Brain microvascular endothelial cell (primary cell): Measurements from ENCODE around the gene SNED1.

ENCODE experiments used
- DNase-seq: peaks from one replicate; pipeline ENCODE4 v3.0.0-alpha.2; 2020
- H3K27ac ChIP-seq: fragments of 250-450 bp; sonication (Bioruptor Pico); 2 replicates; pipeline ENCODE4 v1.5.1; 2020; ENCODE audit warnings: mild to moderate bottlenecking, moderate library complexity
- H3K27me3 ChIP-seq: fragments of 250-450 bp; sonication (Bioruptor Pico); replicated peaks from 2 replicates; pipeline ENCODE4 v1.5.1; 2020; ENCODE audit warnings: mild to moderate bottlenecking
- H3K36me3 ChIP-seq: fragments of 250-450 bp; sonication (Bioruptor Pico); replicated peaks from 2 replicates; pipeline ENCODE4 v1.5.1; 2020; ENCODE audit warnings: mild to moderate bottlenecking
- H3K4me3 ChIP-seq: 2 replicates; pipeline ENCODE4 v1.5.1; 2011; ENCODE audit warnings: low read depth, mild to moderate bottlenecking, control low read depth, low read length, moderate library complexity
- in situ Hi-C: cut with HindIII; loops from 2 replicates; pipeline ENCODE4 v1.10.0; 2017; ENCODE audit warnings: low sequenced_read_pairs, low pct_ligation_motif_present
- TF ChIP-seq, protein P1 (sequence below): IDR thresholded peaks from 2 replicates; pipeline ENCODE4 v1.5.1; 2011; ENCODE audit warnings: low read depth, mild to moderate bottlenecking, moderate library complexity, low read length, control low read depth, inconsistent platforms; ENCODE audit errors: missing control alignments

The SNED1 gene

GRCh38 chr2:240966457-240966905 lies 31.9 kb upstream of the SNED1 start:
- DNase-seq, result no peak
- TF ChIP-seq, protein P1, sequence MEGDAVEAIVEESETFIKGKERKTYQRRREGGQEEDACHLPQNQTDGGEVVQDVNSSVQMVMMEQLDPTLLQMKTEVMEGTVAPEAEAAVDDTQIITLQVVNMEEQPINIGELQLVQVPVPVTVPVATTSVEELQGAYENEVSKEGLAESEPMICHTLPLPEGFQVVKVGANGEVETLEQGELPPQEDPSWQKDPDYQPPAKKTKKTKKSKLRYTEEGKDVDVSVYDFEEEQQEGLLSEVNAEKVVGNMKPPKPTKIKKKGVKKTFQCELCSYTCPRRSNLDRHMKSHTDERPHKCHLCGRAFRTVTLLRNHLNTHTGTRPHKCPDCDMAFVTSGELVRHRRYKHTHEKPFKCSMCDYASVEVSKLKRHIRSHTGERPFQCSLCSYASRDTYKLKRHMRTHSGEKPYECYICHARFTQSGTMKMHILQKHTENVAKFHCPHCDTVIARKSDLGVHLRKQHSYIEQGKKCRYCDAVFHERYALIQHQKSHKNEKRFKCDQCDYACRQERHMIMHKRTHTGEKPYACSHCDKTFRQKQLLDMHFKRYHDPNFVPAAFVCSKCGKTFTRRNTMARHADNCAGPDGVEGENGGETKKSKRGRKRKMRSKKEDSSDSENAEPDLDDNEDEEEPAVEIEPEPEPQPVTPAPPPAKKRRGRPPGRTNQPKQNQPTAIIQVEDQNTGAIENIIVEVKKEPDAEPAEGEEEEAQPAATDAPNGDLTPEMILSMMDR, result no peak
- in situ Hi-C loops, result no loop called here
- H3K27me3 ChIP-seq, result no peaks in the 10 kb centered on the region
- no peaks in the 10 kb centered on the region for H3K36me3 ChIP-seq
- H3K27ac ChIP-seq, result no peak overlapping the region
- no peak overlapping the region for H3K4me3 ChIP-seq

DNA sequence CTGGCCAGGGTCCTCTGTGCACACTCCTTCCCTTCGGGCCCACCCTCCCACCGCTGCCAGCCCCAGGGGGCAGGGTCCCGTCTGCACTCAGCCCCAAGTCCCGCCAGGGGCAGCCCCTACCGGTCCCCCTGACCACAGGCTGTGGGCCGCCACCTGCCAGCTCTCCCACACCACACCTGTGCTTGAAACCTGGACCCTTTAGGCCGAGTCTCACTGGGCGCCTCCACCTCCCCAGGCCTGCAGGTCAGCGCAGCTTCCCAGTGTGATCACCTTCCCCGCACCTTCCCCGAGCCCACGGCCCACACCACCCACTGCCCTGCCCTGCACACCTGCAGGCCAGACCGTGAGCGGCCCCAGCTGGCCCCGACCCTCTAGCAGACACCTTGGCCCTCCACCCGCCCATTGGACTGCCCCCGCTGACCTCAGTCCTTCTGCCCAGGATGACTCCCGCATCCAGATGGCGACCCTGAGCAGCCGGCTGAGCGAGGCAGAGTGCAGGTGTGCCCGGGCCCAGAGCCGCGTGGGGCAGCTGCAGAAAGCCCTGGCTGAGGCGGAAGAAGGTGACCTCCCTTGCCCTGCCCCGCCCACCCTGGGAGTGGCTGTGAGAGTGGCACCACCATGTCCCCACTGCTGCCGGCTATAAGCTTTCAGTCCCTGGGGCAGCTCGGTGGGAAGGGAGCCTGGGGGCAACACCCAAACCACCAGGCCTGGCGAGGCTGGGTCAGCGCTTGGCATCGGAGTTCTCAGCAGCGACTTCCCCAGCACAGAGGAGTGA lies 31.3 kb upstream of the SNED1 start:
- TF ChIP-seq, protein P1, result no peak
- H3K27me3 ChIP-seq, result no peaks in the 10 kb centered on the region
- in situ Hi-C loops, result no loop called here
- no peak for DNase-seq
- no peak overlapping the region for H3K4me3 ChIP-seq
- H3K27ac ChIP-seq, result no peak overlapping the region
- no peaks in the 10 kb centered on the region for H3K36me3 ChIP-seq

GRCh38 chr2:240967681-240968621 lies 30.5 kb upstream of the SNED1 start:
- Histone ChIP-seq H3K27me3 (peaks cover 5% of the 10 kb centered on the region), H3K27ac (no peak overlapping the region), H3K36me3 (no peaks in the 10 kb centered on the region), H3K4me3 (no peak overlapping the region)
- TF ChIP-seq, protein P1, result no peak
- in situ Hi-C loops, result no loop called here
- no peak for DNase-seq

- DNase-seq, result no peak
- H3K36me3 ChIP-seq, result no peaks in the 10 kb centered on the region
- H3K4me3 ChIP-seq, result no peak overlapping the region
- in situ Hi-C loops, result no loop called here
- peaks cover 7% of the 10 kb centered on the region for H3K27me3 ChIP-seq
- TF ChIP-seq, protein P1, result no peak
- no peak overlapping the region for H3K27ac ChIP-seq
These were observed 29.4 kb upstream of the SNED1 start for GRCh38 chr2:240968731-240969624.

- in situ Hi-C loops, result no loop called here
- Histone ChIP-seq H3K27me3 (peaks cover 8% of the 10 kb centered on the region), H3K36me3 (no peaks in the 10 kb centered on the region), H3K4me3 (no peak overlapping the region), H3K27ac (no peak overlapping the region)
- DNase-seq, result no peak
- TF ChIP-seq, protein P1, result no peak
These were observed 28.3 kb upstream of the SNED1 start for GRCh38 chr2:240970104-240970503.
